GM12892 (cell line): ENCODE measurements around the gene NADK.

Source experiments
- DNase-seq: peaks from one replicate; pipeline ENCODE4 v3.0.0; 2011; ENCODE audit not compliant: insufficient read length
- FAIRE-seq: peaks from 2 replicates; lab custom pipeline; 2011; peaks lifted over from hg19 to GRCh38; lab: Jason Lieb, UNC
- POLR2A ChIP-seq: IDR thresholded peaks from 2 replicates; pipeline ENCODE4 v1.6.1; 2011; ENCODE audit warnings: low read depth, low read length, control low read depth
- POLR2AphosphoS5 ChIP-seq: IDR thresholded peaks from 2 replicates; pipeline ENCODE4 v1.6.1; 2011; ENCODE audit warnings: low read depth, low read length, control low read depth
- TAF1 ChIP-seq: IDR thresholded peaks from 2 replicates; pipeline ENCODE4 v1.6.1; 2011; ENCODE audit warnings: low read depth, mild to moderate bottlenecking, control low read depth, low read length, borderline replicate concordance

NADK gene

DNA sequence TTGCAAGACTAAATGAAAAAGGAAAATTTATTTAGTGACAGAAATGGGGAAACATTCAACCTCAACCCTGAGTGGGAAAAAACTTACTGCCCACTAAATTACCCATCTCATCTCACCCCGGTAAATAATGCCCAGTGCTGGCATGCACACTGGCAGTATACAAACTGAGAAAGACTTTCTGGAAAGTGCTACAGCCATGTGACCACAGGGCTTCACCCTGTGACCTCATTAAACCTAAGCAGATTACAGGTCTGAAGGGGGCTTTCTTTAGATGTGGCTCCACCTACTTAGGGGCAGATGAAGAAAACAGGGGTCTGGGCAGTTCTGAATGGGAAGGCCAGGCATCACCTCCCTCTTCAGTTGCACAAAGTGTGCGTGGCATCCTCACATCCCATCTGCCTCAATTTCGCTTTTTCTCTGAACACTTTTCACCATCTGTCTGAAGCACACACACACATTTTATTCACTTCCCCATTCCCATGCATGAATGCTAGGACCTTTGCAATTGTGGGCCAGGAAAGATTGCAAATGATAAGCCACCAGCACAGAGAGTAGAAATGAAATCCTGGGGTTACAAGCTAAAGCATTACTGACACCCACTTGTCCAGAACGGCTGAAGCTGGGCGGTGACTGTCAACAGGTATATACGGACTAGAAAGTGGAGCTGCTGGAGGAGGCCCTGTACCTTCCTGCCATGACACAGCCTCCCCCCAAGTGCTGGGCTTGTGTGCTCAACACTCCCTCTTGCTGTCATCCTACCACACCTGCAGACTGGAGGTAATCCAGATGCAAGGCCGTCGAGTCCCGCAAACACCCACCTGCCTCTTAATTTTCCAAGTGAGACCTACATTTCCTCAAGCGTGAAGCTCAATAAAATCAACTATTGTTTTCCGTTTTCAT is 2.7 kb downstream of the NADK start:
- FAIRE-seq (peak; percentile 73), DNase-seq (no peak)
- no peak for TF ChIP-seq POLR2AphosphoS5
- no peak for TF ChIP-seq TAF1
- no peak for TF ChIP-seq POLR2A

DNA sequence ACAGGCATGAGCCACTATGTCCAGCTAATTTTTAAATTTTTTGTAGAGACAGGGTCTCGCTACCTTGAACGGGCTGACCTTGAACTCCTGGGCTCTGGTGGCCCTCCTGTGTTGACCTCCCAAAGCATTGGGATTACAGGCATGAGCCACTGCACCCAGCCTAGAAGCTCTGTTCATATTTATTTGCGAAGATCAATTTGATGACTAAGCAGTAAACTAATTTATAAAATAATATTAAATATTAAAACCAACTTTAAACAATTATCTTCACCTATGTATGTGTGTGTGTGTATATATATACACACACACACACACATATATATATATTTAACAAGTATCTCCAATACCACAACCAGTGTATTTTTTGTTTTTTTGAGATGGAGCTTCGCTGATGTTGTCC is 4.4 kb downstream of the NADK start:
- DNase-seq (no peak), FAIRE-seq (no peak)
- no peak for TF ChIP-seq TAF1
- TF ChIP-seq POLR2A = no peak
- no peak for TF ChIP-seq POLR2AphosphoS5

DNA sequence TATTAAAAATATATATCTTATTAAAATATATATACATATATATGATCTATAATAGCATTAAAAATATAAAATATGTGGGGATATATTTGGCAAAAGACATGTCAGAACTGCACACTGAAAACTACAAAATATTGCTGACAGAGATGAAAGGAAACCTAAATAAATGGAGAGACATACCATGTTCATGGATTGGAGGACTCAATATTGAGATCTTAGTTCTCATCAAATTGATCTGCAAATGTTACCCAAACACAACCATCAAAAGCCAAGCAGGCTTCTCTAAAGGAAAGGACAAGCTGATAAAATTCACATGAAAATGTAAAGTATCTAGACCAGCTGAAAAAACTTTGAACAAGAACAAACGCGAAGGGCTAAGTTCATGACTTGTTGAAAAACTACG is 7.2 kb downstream of the NADK start:
- FAIRE-seq (no peak), DNase-seq (no peak)
- TF ChIP-seq TAF1 (no peak), POLR2A (no peak), POLR2AphosphoS5 (no peak)

DNA sequence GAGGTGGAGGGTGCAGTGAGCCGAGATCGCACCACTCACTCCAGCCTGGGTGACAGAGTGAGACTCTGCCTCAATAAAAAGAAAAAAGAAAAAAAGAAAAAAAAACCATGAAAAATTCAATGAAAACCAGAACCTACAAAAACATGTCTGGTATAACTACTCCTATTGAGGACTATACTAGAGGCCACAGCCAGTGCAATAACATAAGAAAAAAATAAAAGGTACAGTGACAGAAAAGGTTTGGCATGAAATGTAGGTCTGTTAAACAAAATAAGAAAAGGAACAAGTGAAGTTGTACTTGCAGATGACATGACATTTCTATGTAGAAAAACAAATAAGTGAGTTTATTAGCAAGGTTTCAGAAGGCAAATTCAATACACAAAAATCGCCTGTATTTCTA is 8.2 kb downstream of the NADK start:
- no peak for TF ChIP-seq POLR2AphosphoS5
- no peak for TF ChIP-seq TAF1
- no peak for TF ChIP-seq POLR2A
- DNase-seq (no peak), FAIRE-seq (no peak)

DNA sequence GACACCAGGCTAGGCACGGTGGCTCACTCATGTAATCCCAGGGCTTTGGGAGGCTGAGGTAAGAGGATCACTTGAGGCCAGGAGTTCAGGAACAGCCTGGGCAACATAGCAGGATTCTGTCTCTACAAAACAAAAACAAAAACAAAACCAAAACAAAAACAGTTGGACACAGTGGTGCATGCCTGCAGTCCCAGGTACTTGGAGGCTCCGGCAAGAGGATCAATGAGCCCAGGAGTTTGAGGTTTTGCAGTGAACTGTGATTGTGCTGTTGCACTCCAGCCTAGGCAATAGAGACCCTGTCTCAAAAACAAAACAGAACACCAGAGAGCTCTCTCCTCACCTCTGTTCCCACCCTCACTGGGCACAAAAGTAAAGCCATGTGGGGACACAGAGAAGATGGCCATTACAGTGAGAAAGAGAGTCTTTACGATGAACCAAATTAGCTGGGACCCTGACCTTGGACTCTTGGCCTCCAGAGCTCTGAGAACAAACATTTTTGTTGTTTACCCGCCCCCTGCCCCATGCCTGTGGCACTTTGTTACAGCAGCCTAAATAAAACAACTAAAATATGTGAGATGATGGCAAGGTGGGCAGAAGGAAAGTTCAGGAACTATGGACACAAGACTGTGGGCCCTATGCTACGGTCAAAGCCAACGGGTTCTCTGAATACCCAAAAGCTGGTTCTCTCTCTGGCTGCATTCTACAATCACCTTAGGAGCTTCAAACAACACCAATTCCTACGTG is 9.8 kb downstream of the NADK start:
- no peak for DNase-seq
- FAIRE-seq = no peak
- TF ChIP-seq POLR2A (no peak), POLR2AphosphoS5 (no peak)

DNA sequence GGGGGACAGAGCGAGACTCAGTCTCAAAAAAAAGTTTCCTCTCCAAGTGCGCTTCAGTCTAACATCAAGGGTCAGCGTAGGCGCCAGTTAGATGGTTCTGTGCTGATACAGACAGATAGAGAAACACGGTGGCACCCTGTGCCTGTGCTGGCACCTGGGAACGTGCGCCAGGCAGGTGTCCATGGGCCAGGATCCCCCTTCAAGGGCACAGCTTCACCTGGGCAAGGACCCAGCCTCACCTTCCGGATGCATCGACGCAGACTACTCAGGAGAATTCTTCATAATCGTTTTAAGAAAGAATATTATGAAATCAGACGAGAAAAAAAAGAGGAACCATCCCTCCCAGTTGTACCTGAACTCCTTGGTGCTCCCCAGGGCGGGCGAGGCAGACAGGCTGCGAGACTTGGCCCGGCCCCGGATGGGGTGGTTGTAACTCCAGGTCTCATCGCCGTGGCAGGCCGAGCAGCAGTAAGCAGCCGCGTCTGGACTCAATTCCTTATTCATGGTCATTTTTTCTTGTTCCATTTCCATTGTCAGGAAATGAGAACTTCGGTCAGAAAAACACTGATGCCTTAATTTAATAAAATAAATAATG is 13.3 kb downstream of the NADK start:
- TF ChIP-seq TAF1 (no peak), POLR2AphosphoS5 (no peak), POLR2A (no peak)
- no peak for DNase-seq
- FAIRE-seq = no peak

DNA sequence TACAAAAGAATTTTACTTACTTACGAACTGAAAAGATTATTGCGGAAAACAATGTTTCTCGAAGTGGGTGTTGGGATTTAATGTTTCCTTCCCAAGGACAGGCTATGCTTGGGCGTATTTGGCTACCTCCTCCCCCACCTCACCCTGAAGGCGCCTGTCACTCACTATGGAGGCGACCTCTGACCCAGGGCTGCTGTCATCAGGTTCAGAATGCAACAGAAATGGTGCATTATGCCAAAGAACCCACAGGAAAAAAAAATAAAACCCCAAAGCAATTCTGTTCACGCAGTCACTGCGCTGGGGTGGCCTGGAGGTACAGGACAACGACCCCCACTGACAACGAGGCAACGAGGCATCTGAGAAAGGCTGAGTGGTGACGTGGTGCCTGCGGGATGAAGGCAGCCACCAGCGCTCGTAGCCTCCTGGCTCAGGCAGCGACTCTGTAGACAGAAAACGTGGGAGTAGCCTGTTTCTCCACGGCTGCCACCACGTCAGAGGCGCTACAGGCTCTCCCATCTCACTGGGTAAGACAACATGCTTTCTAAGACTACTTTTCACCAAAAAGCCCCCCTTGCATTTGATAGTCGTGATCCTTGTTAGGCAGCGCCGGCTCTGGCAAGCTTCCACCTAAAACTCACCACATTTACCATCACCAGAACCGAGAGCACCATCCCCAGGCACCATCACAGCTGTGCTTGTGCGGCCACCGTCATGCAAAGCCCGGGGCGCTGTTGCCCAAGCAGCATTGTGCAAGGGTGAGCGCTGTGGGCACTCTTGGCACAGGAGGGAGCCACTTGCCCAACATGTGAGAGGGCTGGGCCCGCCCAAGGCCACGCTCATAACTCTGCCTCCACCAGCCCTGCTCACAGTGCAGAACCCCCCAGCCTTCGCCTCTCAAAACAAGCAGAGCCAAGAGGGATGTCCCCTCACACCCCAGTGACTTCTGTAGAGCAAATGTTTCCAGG is 14.3 kb downstream of the NADK start:
- FAIRE-seq (no peak), DNase-seq (no peak)
- TF ChIP-seq POLR2A (no peak), POLR2AphosphoS5 (no peak), TAF1 (no peak)

DNA sequence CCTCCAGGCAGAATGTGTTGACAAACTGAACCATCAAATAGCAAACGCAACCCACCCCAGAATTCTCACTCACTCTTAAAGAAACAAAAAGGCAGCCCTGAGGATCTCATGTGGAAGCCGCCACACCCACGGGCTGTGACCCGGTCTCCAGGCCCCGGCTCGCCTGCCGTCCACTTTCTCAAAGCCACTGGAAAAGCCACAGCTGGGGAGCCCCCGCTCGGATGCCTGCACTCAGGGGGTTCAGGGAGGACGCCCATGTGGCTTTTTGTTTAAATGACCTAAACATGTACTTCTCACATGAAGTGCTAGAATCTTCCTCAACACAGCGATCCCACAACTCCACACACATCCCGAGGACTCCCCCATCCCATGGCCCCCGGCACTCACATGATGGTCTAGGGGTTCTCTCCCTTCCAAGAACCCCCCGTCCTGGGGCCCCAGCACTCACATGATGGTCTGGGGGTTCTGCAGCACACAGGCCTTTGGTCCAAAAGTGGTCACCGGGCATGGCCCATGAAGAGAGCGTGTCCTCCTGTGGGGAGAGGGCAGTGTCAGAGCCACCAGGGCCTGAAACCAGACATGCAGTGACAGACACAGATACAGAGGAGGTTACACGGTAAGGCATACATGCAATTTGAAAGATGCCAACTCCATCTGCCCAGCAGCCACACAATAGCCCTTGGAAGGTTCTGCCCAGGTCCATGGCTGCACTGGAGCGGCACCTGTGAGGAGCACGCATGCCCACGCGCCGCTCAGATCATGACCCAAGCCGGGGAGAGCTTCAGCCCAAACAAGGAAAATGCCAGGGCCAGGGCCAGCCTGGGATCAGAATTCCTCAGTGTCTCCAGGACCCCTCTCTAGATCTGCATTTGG is 16.5 kb downstream of the NADK start:
- TF ChIP-seq POLR2A (no peak), POLR2AphosphoS5 (no peak), TAF1 (no peak)
- DNase-seq = no peak
- no peak for FAIRE-seq

DNA sequence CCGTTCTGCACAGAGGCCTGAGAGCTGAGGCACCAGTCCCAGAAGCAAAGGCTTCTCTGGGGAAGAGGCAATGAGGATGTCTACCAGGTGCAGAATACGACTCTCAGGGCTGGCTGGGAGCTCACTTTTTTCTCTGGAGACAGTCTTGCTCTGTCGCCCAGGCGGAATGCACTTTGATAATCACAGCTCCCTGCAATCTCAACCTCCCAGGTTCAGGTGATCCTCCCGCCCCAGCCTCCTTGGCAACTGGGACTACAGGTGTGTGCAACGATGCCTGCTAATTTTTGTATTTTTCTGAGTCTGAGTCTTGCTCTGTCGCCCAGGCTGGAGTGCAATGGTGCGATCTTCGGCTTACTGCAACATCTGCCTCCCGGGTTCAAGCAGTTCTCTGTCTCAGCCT is 17.6 kb downstream of the NADK start:
- DNase-seq = no peak
- no peak for FAIRE-seq
- TF ChIP-seq POLR2AphosphoS5 (no peak), TAF1 (no peak), POLR2A (no peak)

DNA sequence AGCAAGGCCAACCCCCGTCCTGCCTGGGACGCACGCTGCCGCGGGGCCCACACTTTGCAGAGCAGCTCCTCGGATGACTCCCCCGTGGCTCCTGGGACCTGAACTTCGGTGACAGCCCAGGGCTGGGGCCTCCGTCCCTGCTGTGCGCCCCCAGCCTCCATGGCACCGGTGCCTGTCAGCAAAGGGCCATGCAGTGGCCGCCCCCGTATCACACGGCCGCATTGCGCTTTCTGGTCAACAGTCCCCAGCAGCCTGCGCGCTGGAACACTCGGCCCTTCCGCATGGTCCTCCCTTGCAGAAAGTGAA is 18.0 kb downstream of the NADK start:
- TF ChIP-seq TAF1 = no peak
- no peak for TF ChIP-seq POLR2A
- no peak for TF ChIP-seq POLR2AphosphoS5
- DNase-seq (no peak), FAIRE-seq (no peak)
